WTC11 (cell line): Measurements from ENCODE around the gene POLG. TPM values are rescaled to one million over a fixed set of nuclear protein-coding genes. Genes with fewer than 3 reads are reported as not detected.

Source experiments
- ATAC-seq: fragments of 200-7000 bp; cut with Tn5 transposase; 2 replicates; pipeline ENCODE4 v1.10.0; 2021; ENCODE audit warnings: mild to moderate bottlenecking, moderate library complexity
- Bru-seq: library from RNA; stranded (reverse); fragments of 400-500 nt; gene quantifications from one replicate; lab custom pipeline; 2021; lab: Mats Ljungman, UMichigan
- CTCF ChIA-PET: fragments of 300-600 bp; sonication (Branson Sonifier 250); formaldehyde crosslinking; loops from one replicate; lab custom pipeline; 2021; ENCODE audit warnings: antibody characterized with exemption; lab: Charles Lee
- POLR2A ChIA-PET: fragments of 350-600 bp; sonication (Branson Sonifier 250); formaldehyde crosslinking; loops from one replicate; lab custom pipeline; 2021; ENCODE audit warnings: antibody characterized with exemption; lab: Charles Lee
- DNase-seq: peaks from one replicate; pipeline ENCODE4 v3.0.0; 2021; ENCODE audit warnings: low spot score
- H3K27ac Mint-ChIP-seq: 2 replicates; pipeline ENCODE4 v1.8.0; 2021; ENCODE audit warnings: mixed read lengths
- H3K27me3 Mint-ChIP-seq: 2 replicates; pipeline ENCODE4 v1.8.0; 2021; ENCODE audit warnings: low read depth, mild to moderate bottlenecking, moderate library complexity, mixed read lengths
- H3K36me3 Mint-ChIP-seq: 2 replicates; pipeline ENCODE4 v1.8.0; 2021; ENCODE audit warnings: mixed read lengths
- H3K4me1 Mint-ChIP-seq: 2 replicates; pipeline ENCODE4 v1.8.0; 2022; ENCODE audit warnings: mixed read lengths
- H3K4me3 Mint-ChIP-seq: 2 replicates; pipeline ENCODE4 v1.8.0; 2021; ENCODE audit warnings: mild to moderate bottlenecking, moderate library complexity, mixed read lengths
- H3K9me3 Mint-ChIP-seq: 2 replicates; pipeline ENCODE4 v1.8.0; 2021; ENCODE audit warnings: mixed read lengths
- AR ChIP-seq: fragments of 250-450 bp; sonication (Bioruptor Pico); IDR thresholded peaks from 2 replicates; pipeline ENCODE4 v1.9.0; 2021; ENCODE audit warnings: mild to moderate bottlenecking
- E2F4 ChIP-seq: sonication (generic); formaldehyde crosslinking; IDR thresholded peaks from 2 replicates; pipeline ENCODE4 v1.8.1; 2022; ENCODE audit warnings: low read depth, mild to moderate bottlenecking, moderate library complexity, missing genetic modification reagents, borderline replicate concordance
- ERG ChIP-seq: fragments of 250-450 bp; sonication (Bioruptor Pico); IDR thresholded peaks from 2 replicates; pipeline ENCODE4 v1.8.0; 2021; ENCODE audit warnings: mild to moderate bottlenecking
- FOXP1 ChIP-seq: sonication (generic); formaldehyde crosslinking; IDR thresholded peaks from 2 replicates; pipeline ENCODE4 v1.8.0; 2022; ENCODE audit warnings: missing genetic modification reagents, mild to moderate bottlenecking, moderate library complexity, borderline replicate concordance
- GABPB1 ChIP-seq: sonication (generic); formaldehyde crosslinking; IDR thresholded peaks from 2 replicates; pipeline ENCODE4 v1.8.1; 2023; ENCODE audit warnings: mild to moderate bottlenecking, missing genetic modification reagents
- MAX ChIP-seq: sonication (generic); formaldehyde crosslinking; IDR thresholded peaks from 2 replicates; pipeline ENCODE4 v1.8.0; 2022; ENCODE audit warnings: mild to moderate bottlenecking, missing genetic modification reagents
- MYBL2 ChIP-seq: sonication (generic); formaldehyde crosslinking; IDR thresholded peaks from 2 replicates; pipeline ENCODE4 v1.8.1; 2023; ENCODE audit warnings: mild to moderate bottlenecking, moderate library complexity, missing genetic modification reagents
- NFATC4 ChIP-seq: fragments of 250-450 bp; sonication (Bioruptor Pico); IDR thresholded peaks from 2 replicates; pipeline ENCODE4 v1.9.0; 2021; ENCODE audit warnings: mild to moderate bottlenecking
- PRDM15 ChIP-seq: sonication (generic); formaldehyde crosslinking; IDR thresholded peaks from 2 replicates; pipeline ENCODE4 v1.8.0; 2022; ENCODE audit warnings: missing genetic modification reagents
- RELA ChIP-seq: sonication (generic); formaldehyde crosslinking; IDR thresholded peaks from 2 replicates; pipeline ENCODE4 v1.8.1; 2022; ENCODE audit warnings: missing genetic modification reagents, mild to moderate bottlenecking, borderline replicate concordance
- SOX15 ChIP-seq: fragments of 250-450 bp; sonication (Bioruptor Pico); IDR thresholded peaks from 2 replicates; pipeline ENCODE4 v1.9.0; 2021; ENCODE audit warnings: mild to moderate bottlenecking
- TCF7 ChIP-seq: sonication (generic); formaldehyde crosslinking; IDR thresholded peaks from 2 replicates; pipeline ENCODE4 v1.8.0; 2022; ENCODE audit warnings: mild to moderate bottlenecking, low read depth, missing genetic modification reagents, moderate library complexity
- TP53 ChIP-seq: sonication (generic); formaldehyde crosslinking; IDR thresholded peaks from 2 replicates; pipeline ENCODE4 v1.8.1; 2023; ENCODE audit warnings: mild to moderate bottlenecking, missing genetic modification reagents
- USF1 ChIP-seq: sonication (generic); formaldehyde crosslinking; IDR thresholded peaks from 2 replicates; pipeline ENCODE4 v1.8.0; 2022; ENCODE audit warnings: mild to moderate bottlenecking, missing genetic modification reagents
- ZBTB21 ChIP-seq: sonication (generic); formaldehyde crosslinking; IDR thresholded peaks from 2 replicates; pipeline ENCODE4 v1.8.1; 2023; ENCODE audit warnings: mild to moderate bottlenecking, missing genetic modification reagents, borderline replicate concordance
- ZBTB43 ChIP-seq: sonication (generic); formaldehyde crosslinking; IDR thresholded peaks from 2 replicates; pipeline ENCODE4 v1.8.1; 2023; ENCODE audit warnings: mild to moderate bottlenecking, missing genetic modification reagents
- ZNF232 ChIP-seq: sonication (generic); formaldehyde crosslinking; IDR thresholded peaks from 2 replicates; pipeline ENCODE4 v1.8.0; 2022; ENCODE audit warnings: mild to moderate bottlenecking, missing genetic modification reagents
- ZNF416 ChIP-seq: fragments of 250-450 bp; sonication (Bioruptor Pico); IDR thresholded peaks from 2 replicates; pipeline ENCODE4 v1.9.0; 2021; ENCODE audit warnings: mild to moderate bottlenecking, inconsistent platforms
- long read RNA-seq, 3 experiments: library from RNA in 1 of 3; library from capped mRNA in 1 of 3; library from polyadenylated mRNA in 1 of 3; unstranded in 2 of 3; stranded (forward) in 1 of 3; transcript quantifications; one replicate each; pipeline ENCODE4 v2.0.0, GENCODE V29; 2021
- total RNA-seq: library from RNA; stranded (reverse); gene quantifications from 3 replicates; pipeline ENCODE4 v1.2.3, GENCODE V29; 2021

Gene POLG
- total RNA-seq (63.9 to 76.2 TPM (median 68.3 TPM) in 3 replicates), Bru-seq, nascent RNA (percentile 87 among the genes with signal in this experiment)
- long read RNA-seq, experiment 1, full-length matches to known transcripts: 133 of 266 reads
- long read RNA-seq, experiment 1, partial matches to known transcripts: 65 of 266 reads
- long read RNA-seq, experiment 1, other reads (novel, unspliced or antisense): 68 of 266 reads
- long read RNA-seq, experiment 2, full-length matches to known transcripts: 14 of 63 reads
- long read RNA-seq, experiment 2, partial matches to known transcripts: 37 of 63 reads
- long read RNA-seq, experiment 2, other reads (novel, unspliced or antisense): 12 of 63 reads
- long read RNA-seq, experiment 3, partial matches to known transcripts: 3 of 4 reads
- long read RNA-seq, experiment 3, other reads (novel, unspliced or antisense): 0 of 4 reads

GRCh38 chr15:89334510-89335297 is at the start of gene POLG:
Gene POLG (minus strand): TSS chr15:89334824. CDS start chr15:89333754, 1,070 bp downstream.
- Mint-ChIP-seq H3K27me3 (peaks cover 7% of the 10 kb centered on the region; the same call in 1 of the 2 replicates), H3K4me3 (peak within 1 kb of the TSS; percentile 95), H3K27ac (peak within 1 kb of the TSS; percentile 76), H3K36me3 (peaks cover 29% of the 10 kb centered on the region), H3K9me3 (no peaks in the 10 kb centered on the region), H3K4me1 (peaks cover 18% of the 10 kb centered on the region)
- ATAC-seq (peak; percentile 87), DNase-seq (peak; percentile 99)
- ChIA-PET POLR2A (no interaction called here), CTCF (interaction anchor here (0.6 to 4.4 kb wide), 14 partner anchors 10 to 313 kb away, joined by 3 to 34 read pairs (median 4); partner anchors contain the start of gene TICRR)
- TF ChIP-seq FOXP1 (CRISPR knock-in tag) (peak; percentile 96), TCF7 (CRISPR knock-in tag) (peak; percentile 92), TP53 (CRISPR knock-in tag) (no peak), ZBTB43 (CRISPR knock-in tag) (peak; percentile 94; the same call in 1 of the 2 replicates), PRDM15 (CRISPR knock-in tag) (peak; percentile 28; the same call in 1 of the 2 replicates), ZNF416 (CRISPR knock-in tag) (0 out of 2 replicates have a peak, but pooled peaks have one; percentile 9), USF1 (CRISPR knock-in tag) (peak; percentile 59; the same call in 1 of the 2 replicates), MYBL2 (CRISPR knock-in tag) (peak; percentile 79; the same call in 1 of the 2 replicates), NFATC4 (CRISPR knock-in tag) (no peak), ZBTB21 (CRISPR knock-in tag) (peak; percentile 75; the same call in 1 of the 2 replicates), ZNF232 (CRISPR knock-in tag) (0 out of 2 replicates have a peak, but pooled peaks have one; percentile 6), ERG (CRISPR knock-in tag) (no peak), MAX (peak; percentile 88), GABPB1 (peak; percentile 84), E2F4 (CRISPR knock-in tag) (peak; percentile 77; the same call in 1 of the 2 replicates), RELA (CRISPR knock-in tag) (peak; percentile 63; the same call in 1 of the 2 replicates), AR (CRISPR knock-in tag) (no peak), SOX15 (CRISPR knock-in tag) (no peak)
